NCI-H460 (cell line): ENCODE results near the gene FAIM2. TPM values are rescaled to one million over a fixed set of nuclear protein-coding genes. Genes with fewer than 3 reads are reported as not detected.
A peak's percentile ranks its signal among the peaks of the same experiment; 100 is the strongest.
"Not testable (repeated sequence)": the region's sequence is repeated elsewhere in the genome, so short reads cannot be mapped to it uniquely, and the experiment has no call there.

Source experiments
- DNase-seq: peaks from one replicate; pipeline ENCODE4 v3.0.0-alpha.2; 2016; ENCODE audit warnings: low read depth; ENCODE audit errors: extremely low read depth
- total RNA-seq: library from RNA; depleted of rRNA; stranded (reverse); fragments of >200 nt; shearing (Covaris generic); gene quantifications from 2 replicates; pipeline ENCODE4 v1.2.3, GENCODE V29; 2014

FAIM2 gene
- total RNA-seq, 1 experiment from 2014 or later = 0.45 TPM

- no peak for DNase-seq
Measured at GRCh38 chr12:49868449-49868848, 35.3 kb downstream of the FAIM2 start.

GRCh38 chr12:49867570-49868341 is 35.9 kb downstream of the FAIM2 start:
- DNase-seq = no peak

GRCh38 chr12:49866859-49867569 is 36.7 kb downstream of the FAIM2 start:
- DNase-seq = peak; percentile 76

GRCh38 chr12:49865782-49866135 is 37.9 kb downstream of the FAIM2 start:
- no peak for DNase-seq

GRCh38 chr12:49865109-49865781 is 38.5 kb downstream of the FAIM2 start:
- no peak for DNase-seq

GRCh38 chr12:49864798-49865090 is 39.0 kb downstream of the FAIM2 start:
- DNase-seq = no peak

- DNase-seq = no peak
Measured at GRCh38 chr12:49863946-49864797, 39.5 kb downstream of the FAIM2 start.

GRCh38 chr12:49860921-49861320 is 42.8 kb downstream of the FAIM2 start:
- DNase-seq = not testable (repeated sequence)

- DNase-seq = not testable (repeated sequence)
Measured at GRCh38 chr12:49855890-49856289, 47.8 kb downstream of the FAIM2 start.

- DNase-seq = no peak
Measured at GRCh38 chr12:49854976-49855375, 48.7 kb downstream of the FAIM2 start.

- DNase-seq = no peak
Measured at GRCh38 chr12:49853671-49854070, 50.0 kb downstream of the FAIM2 start.

GRCh38 chr12:49847161-49847560 is 56.5 kb downstream of the FAIM2 start:
- no peak for DNase-seq

GRCh38 chr12:49846032-49846431 is 57.7 kb downstream of the FAIM2 start:
- DNase-seq = no peak

GRCh38 chr12:49843876-49844437 is 59.7 kb downstream of the FAIM2 start:
- DNase-seq = no peak

GRCh38 chr12:49843411-49843810 is 60.3 kb downstream of the FAIM2 start:
- DNase-seq = no peak

- DNase-seq = peak; percentile 87
Measured at GRCh38 chr12:49842519-49843352, 61.0 kb downstream of the FAIM2 start, which contains the start of gene BCDIN3D. BCDIN3D (minus strand) TSS chr12:49843106; CDS start chr12:49843087, 19 bp downstream.

- DNase-seq = peak; percentile 48
Measured at GRCh38 chr12:49838973-49839633, 64.6 kb downstream of the FAIM2 start.

- DNase-seq = peak; percentile 72
Measured at GRCh38 chr12:49832836-49833421, 70.8 kb downstream of the FAIM2 start.

GRCh38 chr12:49831717-49832116 is 72.0 kb downstream of the FAIM2 start:
- DNase-seq = no peak
